DOHH2 (cell line): ENCODE data around the gene SLC48A1.

Source experiments
- H3F3A ChIP-seq: fragments of 200-600 bp; sonication (generic), shearing (Covaris generic); 2 replicates; pipeline ENCODE4 v1.6.0; 2016; ENCODE audit warnings: antibody characterized with exemption, mild to moderate bottlenecking; ENCODE audit not compliant: control insufficient read depth, insufficient read depth
- H3K27ac ChIP-seq: fragments of 200-600 bp; sonication (generic); 2 replicates; pipeline ENCODE4 v1.5.1; 2014; ENCODE audit warnings: low read depth, mild to moderate bottlenecking, low read length, moderate library complexity
- H3K27me3 ChIP-seq: fragments of 200-600 bp; sonication (generic); 2 replicates; pipeline ENCODE4 v1.6.1; 2014; ENCODE audit warnings: mild to moderate bottlenecking, low read length, mixed read lengths; ENCODE audit not compliant: control insufficient read depth
- H3K36me3 ChIP-seq: fragments of 200-600 bp; sonication (generic); 2 replicates; pipeline ENCODE4 v1.6.1; 2014; ENCODE audit warnings: mild to moderate bottlenecking, low read length, moderate library complexity, mixed read lengths; ENCODE audit not compliant: control insufficient read depth
- H3K4me1 ChIP-seq: fragments of 200-600 bp; sonication (generic); 2 replicates; pipeline ENCODE4 v1.6.1; 2014; ENCODE audit warnings: mild to moderate bottlenecking, low read length, mixed read lengths; ENCODE audit not compliant: control insufficient read depth
- H3K4me2 ChIP-seq: fragments of 200-600 bp; sonication (generic); 2 replicates; pipeline ENCODE4 v1.6.0; 2014; ENCODE audit warnings: mild to moderate bottlenecking, low read length, moderate library complexity
- H3K4me3 ChIP-seq: fragments of 200-600 bp; sonication (generic); 2 replicates; pipeline ENCODE4 v1.5.1; 2014; ENCODE audit warnings: mild to moderate bottlenecking, low read length, mixed read lengths
- H3K79me2 ChIP-seq: fragments of 200-600 bp; sonication (generic); 2 replicates; pipeline ENCODE4 v1.6.1; 2014; ENCODE audit warnings: mild to moderate bottlenecking, low read length, mixed read lengths; ENCODE audit not compliant: control insufficient read depth
- H3K9me2 ChIP-seq: fragments of 200-600 bp; sonication (generic); replicated peaks from 2 replicates; pipeline ENCODE4 v1.6.1; 2014; ENCODE audit warnings: mild to moderate bottlenecking, low read length, mixed read lengths; ENCODE audit not compliant: control insufficient read depth
- H3K9me3 ChIP-seq: fragments of 200-600 bp; sonication (generic); 2 replicates; pipeline ENCODE4 v1.6.1; 2014; ENCODE audit warnings: antibody characterized with exemption, low read length, mixed read lengths; ENCODE audit not compliant: control insufficient read depth, insufficient read depth
- H4K20me1 ChIP-seq: fragments of 200-600 bp; sonication (generic); 2 replicates; pipeline ENCODE4 v1.6.0; 2014; ENCODE audit warnings: low read depth, mild to moderate bottlenecking, antibody characterized with exemption, low read length, moderate library complexity; ENCODE audit not compliant: control insufficient read depth, insufficient read depth
- EZH2phosphoT487 ChIP-seq: fragments of 200-600 bp; sonication (generic); IDR thresholded peaks from 2 replicates; pipeline ENCODE4 v1.6.1; 2017; ENCODE audit warnings: borderline replicate concordance, mild to moderate bottlenecking, antibody characterized with exemption, low read length, moderate library complexity, mixed read lengths
- TF ChIP-seq, protein P1 (sequence below): fragments of 200-600 bp; sonication (generic); IDR thresholded peaks from one replicate; pipeline ENCODE4 v1.5.1; 2014; ENCODE audit warnings: antibody characterized with exemption, mild to moderate bottlenecking, low read depth, low read length; ENCODE audit not compliant: poor library complexity, severe bottlenecking

The SLC48A1 gene

DNA sequence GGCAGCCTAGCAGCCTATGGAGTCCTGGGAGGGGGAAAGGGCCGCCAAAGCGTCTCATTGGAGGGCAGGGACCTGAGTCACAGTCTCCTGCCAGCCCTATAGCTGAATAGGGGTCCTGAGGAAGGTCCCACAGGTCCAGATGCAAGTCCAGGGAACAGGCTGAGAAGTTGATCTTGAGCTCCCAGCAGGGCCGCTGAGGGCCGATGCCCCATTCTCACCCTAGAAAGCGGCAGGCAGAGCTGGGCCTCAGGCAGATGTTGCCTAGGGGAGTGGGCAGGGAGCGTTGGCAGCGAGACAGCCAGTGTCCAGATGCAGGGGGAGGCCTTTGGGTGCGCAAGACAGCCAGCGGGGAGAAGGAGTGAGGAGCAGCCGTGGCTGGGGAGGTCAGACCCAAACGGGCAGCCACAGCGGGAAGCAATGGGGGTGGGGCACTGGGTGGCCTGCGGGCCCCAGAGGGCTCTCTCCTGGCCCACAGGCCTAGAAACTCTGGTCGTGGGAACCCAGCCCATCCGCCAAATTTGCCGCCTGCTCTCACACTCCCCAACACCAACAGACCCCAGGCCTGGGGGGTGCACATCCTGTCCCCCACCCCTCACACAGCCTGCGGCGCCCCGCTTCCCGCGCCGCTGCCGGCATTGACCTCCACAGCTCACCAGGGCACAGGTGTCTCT, 45.6 kb downstream of the SLC48A1 start:
- H3K79me2 ChIP-seq: peaks cover 65% of the 10 kb centered on the region
- H3K9me2 ChIP-seq: no peaks in the 10 kb centered on the region
- peak overlapping the region; percentile 99 for H3K27ac ChIP-seq
- H3K27me3 ChIP-seq: no peaks in the 10 kb centered on the region
- peaks cover 83% of the 10 kb centered on the region for H3K4me1 ChIP-seq
- TF ChIP-seq EZH2phosphoT487: no peak
- TF ChIP-seq, protein P1, sequence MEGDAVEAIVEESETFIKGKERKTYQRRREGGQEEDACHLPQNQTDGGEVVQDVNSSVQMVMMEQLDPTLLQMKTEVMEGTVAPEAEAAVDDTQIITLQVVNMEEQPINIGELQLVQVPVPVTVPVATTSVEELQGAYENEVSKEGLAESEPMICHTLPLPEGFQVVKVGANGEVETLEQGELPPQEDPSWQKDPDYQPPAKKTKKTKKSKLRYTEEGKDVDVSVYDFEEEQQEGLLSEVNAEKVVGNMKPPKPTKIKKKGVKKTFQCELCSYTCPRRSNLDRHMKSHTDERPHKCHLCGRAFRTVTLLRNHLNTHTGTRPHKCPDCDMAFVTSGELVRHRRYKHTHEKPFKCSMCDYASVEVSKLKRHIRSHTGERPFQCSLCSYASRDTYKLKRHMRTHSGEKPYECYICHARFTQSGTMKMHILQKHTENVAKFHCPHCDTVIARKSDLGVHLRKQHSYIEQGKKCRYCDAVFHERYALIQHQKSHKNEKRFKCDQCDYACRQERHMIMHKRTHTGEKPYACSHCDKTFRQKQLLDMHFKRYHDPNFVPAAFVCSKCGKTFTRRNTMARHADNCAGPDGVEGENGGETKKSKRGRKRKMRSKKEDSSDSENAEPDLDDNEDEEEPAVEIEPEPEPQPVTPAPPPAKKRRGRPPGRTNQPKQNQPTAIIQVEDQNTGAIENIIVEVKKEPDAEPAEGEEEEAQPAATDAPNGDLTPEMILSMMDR: no peak
- H3K9me3 ChIP-seq: no peaks in the 10 kb centered on the region
- peak overlapping the region; percentile 87 for H3K4me2 ChIP-seq
- H3K4me3 ChIP-seq: peak overlapping the region; percentile 85
- 0 out of 2 replicates have a peak, but pooled peaks cover 2% of the 10 kb centered on the region for H4K20me1 ChIP-seq
- peaks cover 29% of the 10 kb centered on the region for H3F3A ChIP-seq
- peaks cover 43% of the 10 kb centered on the region for H3K36me3 ChIP-seq

DNA sequence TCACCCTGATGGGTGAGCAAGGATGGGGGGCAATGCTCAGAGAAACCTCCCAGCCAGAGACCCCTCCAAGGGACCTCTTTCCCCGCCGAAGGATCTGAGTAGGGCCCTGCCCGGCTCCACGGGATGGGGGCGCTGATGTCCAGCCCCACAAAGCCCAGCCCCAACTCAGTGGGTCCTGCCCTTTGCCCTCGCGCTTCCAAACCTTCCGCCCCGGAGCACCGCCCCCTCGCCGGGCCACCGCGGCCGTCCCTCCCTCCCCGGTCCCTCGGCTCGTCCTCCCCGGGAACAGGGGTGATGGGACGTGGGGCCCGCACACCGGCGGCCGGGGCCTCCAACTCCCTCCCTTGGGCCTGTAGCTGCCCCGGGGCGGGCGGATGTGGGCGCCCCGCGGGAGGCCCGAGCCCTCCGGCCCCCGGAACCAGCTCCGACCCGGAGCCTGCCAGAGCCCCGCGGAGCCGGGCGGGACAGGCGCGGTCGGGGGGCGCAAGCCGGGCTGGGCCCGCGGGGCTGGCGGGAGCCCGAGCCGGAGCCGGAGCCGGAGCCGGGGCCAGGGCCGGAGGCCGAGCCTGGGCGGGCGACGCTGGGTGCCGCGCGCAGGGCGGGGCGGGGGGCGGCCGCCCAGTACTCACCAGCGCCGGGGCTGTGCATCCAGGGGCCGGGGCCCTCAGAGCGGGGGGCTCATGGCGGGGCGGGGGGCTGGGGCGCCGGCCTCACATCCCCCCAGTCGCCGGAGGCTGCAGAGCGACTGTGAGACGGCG, 46.3 kb downstream of the SLC48A1 start:
- H3K36me3 ChIP-seq: peaks cover 38% of the 10 kb centered on the region
- peaks cover 22% of the 10 kb centered on the region for H3F3A ChIP-seq
- no peaks in the 10 kb centered on the region for H3K9me2 ChIP-seq
- peaks cover 83% of the 10 kb centered on the region for H3K4me1 ChIP-seq
- peak overlapping the region; percentile 99 for H3K27ac ChIP-seq
- no peaks in the 10 kb centered on the region for H3K27me3 ChIP-seq
- H4K20me1 ChIP-seq: 0 out of 2 replicates have a peak, but pooled peaks cover 2% of the 10 kb centered on the region
- no peak for TF ChIP-seq EZH2phosphoT487
- TF ChIP-seq, protein P1: peak; percentile 65
- H3K79me2 ChIP-seq: peaks cover 57% of the 10 kb centered on the region
- H3K4me2 ChIP-seq: peak overlapping the region; percentile 94
- H3K9me3 ChIP-seq: no peaks in the 10 kb centered on the region
- peak overlapping the region; percentile 85 for H3K4me3 ChIP-seq

DNA sequence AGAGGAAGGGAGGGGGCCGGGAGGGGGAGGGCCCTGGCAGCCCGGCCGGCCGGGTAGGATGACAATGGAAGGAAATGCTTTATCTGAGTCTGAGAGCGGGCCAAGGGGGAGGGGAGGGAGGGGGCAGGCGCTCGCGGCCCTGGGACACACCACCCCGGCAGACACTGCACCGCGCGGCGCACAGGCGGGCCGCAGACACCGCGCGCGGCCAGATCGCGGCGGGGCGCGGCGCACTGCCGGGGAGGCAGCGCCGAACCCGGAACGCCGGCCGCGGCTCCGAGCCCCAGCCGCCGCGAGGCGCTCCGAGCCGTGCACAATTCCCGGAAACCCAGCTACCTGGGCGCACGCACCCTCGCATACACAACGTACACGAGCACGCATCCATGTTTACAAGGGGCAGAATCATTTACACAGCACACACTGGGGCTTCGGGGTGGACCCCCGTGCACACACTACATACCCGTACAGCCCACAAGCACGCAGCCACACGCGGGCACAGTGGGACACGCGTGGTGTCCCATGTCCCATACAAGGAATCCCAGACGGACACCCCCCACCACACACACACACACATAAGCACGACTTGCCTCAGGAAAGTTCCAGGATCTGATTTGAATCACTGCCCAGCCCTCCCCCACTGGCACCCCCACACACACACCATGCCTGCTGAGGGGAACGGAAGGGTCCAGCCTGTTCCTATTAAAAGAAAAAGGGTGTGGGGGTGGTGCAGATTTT, 47.0 kb downstream of the SLC48A1 start, which contains the start of gene HDAC7:
Gene HDAC7, minus strand, starts transcription at position 8 of the 735 bp plus-strand sequence. CDS start 118 bp downstream, outside the sequence.
- Histone ChIP-seq H3K27me3 (no peaks in the 10 kb centered on the region), H3K79me2 (peaks cover 50% of the 10 kb centered on the region), H3K9me3 (no peaks in the 10 kb centered on the region), H3K9me2 (no peaks in the 10 kb centered on the region), H3K4me1 (peaks cover 83% of the 10 kb centered on the region), H3K4me3 (peak within 1 kb of the TSS; percentile 85), H3K4me2 (peak within 1 kb of the TSS; percentile 94), H4K20me1 (0 out of 2 replicates have a peak, but pooled peaks cover 2% of the 10 kb centered on the region), H3K27ac (peak within 1 kb of the TSS; percentile 99), H3F3A (peaks cover 17% of the 10 kb centered on the region), H3K36me3 (peaks cover 30% of the 10 kb centered on the region)
- no peak for TF ChIP-seq EZH2phosphoT487
- TF ChIP-seq, protein P1: no peak
